K562 (cell line): ENCODE measurements around the gene ZNF273. TPM values are rescaled to one million over a fixed set of nuclear protein-coding genes. Genes with fewer than 3 reads are reported as not detected.
A peak's percentile ranks its signal among the peaks of the same experiment; 100 is the strongest.

Source experiments
- GABPA ChIP-seq: fragments of 200-800 bp; sonication (Bioruptor generic); conservative IDR thresholded peaks from 2 replicates; pipeline ENCODE4 v1.6.1; 2016; ENCODE audit warnings: low read depth, missing genetic modification characterization, missing compliant biosample characterization
- TAF7 ChIP-seq: fragments of 450-650 bp; IDR thresholded peaks from 2 replicates; pipeline ENCODE4 v1.6.1; 2016; ENCODE audit warnings: missing genetic modification characterization, missing compliant biosample characterization
- polyA plus RNA-seq, 8 experiments: library from polyadenylated mRNA; depleted of rRNA in 4 of 8; stranded (reverse) in 5 of 8; unstranded in 3 of 8; fragments of >200 nt; fragmentation: Nextera tagmentation in 2 of 8; fragmentation: Illumina TruSeq in 1 of 8; extraction: Ambion mirVana in 2 of 8; extraction: Trizol in 1 of 8; gene quantifications; 2 replicates each; pipeline versions ENCODE4 v1.2.1 to v1.2.3, GENCODE V29; 2011 to 2014; ENCODE audit warnings: inconsistent platforms in 1 of 8, missing spikeins in 1 of 8
- total RNA-seq, 7 experiments: library from RNA; depleted of rRNA in 6 of 7; stranded (reverse); fragments of >200 nt in 6 of 7; fragmentation: Illumina TruSeq in 2 of 7; extraction: Trizol in 2 of 7; gene quantifications; 2 replicates each; pipeline versions ENCODE4 v1.2.1 to v1.2.3, GENCODE V29; 2011 to 2021; ENCODE audit warnings: low replicate concordance in 1 of 7
- TF ChIP-seq, protein P1 (sequence below): fragments of 250-450 bp; sonication (Bioruptor Pico); IDR thresholded peaks from 2 replicates; pipeline ENCODE4 v1.5.0; 2020; ENCODE audit warnings: mild to moderate bottlenecking, borderline replicate concordance
- TF ChIP-seq, protein P2 (sequence below): IDR thresholded peaks from 2 replicates; pipeline ENCODE4 v1.6.1; 2011; ENCODE audit warnings: borderline replicate concordance, low read depth, mild to moderate bottlenecking, moderate library complexity, low read length; ENCODE audit not compliant: insufficient read depth, poor library complexity, severe bottlenecking
- TF ChIP-seq, protein P3 (sequence below): sonication (generic); formaldehyde crosslinking; IDR thresholded peaks from 2 replicates; pipeline ENCODE4 v1.9.0; 2022; ENCODE audit warnings: mild to moderate bottlenecking, missing genetic modification reagents
- TF ChIP-seq, protein P4 (sequence below): sonication (generic); formaldehyde crosslinking; IDR thresholded peaks from 2 replicates; pipeline ENCODE4 v1.8.1; 2023; ENCODE audit warnings: mild to moderate bottlenecking, missing genetic modification reagents

The ZNF273 gene
- total and polyA plus RNA-seq, 9 of the 15 experiments (the other 6 are each of a cell fraction or from before 2014, with no cell fraction given): 13.3 to 37.0 (median 20.7) TPM

DNA sequence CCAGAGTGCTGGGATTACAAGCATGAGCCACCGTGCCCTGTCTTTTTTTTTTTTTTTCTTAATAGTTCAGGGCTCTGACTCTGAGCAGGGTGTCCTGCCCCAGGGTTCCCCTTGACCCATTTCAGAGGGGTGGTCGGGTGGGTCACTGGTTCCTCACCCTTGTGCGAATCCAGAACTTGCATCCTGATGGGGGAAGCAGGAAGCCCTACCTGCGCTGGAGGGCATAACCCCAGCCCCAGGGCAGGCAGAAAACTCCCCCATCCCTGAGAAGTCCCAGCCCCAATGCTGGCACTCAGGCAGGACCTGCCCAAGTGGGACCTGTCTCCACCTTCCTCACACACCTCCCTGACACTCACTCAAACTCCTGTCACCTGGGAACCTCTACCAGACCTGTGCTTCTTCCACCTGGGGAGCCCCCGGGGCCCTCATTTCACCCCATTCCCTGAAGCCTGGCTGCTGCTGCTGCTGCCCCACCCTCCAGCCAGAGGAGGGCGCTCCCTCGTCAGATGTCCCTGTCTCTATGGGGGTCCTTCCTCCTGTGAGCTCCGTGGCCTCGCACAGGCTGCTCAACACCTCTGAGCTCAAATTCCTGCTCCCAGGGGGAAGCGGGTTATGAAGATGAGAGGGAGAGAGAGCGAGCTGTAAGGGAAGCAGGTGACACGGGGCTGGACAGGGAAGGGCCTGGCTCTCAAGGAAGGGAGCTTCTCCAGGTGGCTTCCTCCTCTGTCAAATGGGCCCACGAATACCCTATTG is 15.1 kb upstream of the ZNF273 start (continued):
- no peak for TF ChIP-seq TAF7 (tag)
- TF ChIP-seq, protein P1, sequence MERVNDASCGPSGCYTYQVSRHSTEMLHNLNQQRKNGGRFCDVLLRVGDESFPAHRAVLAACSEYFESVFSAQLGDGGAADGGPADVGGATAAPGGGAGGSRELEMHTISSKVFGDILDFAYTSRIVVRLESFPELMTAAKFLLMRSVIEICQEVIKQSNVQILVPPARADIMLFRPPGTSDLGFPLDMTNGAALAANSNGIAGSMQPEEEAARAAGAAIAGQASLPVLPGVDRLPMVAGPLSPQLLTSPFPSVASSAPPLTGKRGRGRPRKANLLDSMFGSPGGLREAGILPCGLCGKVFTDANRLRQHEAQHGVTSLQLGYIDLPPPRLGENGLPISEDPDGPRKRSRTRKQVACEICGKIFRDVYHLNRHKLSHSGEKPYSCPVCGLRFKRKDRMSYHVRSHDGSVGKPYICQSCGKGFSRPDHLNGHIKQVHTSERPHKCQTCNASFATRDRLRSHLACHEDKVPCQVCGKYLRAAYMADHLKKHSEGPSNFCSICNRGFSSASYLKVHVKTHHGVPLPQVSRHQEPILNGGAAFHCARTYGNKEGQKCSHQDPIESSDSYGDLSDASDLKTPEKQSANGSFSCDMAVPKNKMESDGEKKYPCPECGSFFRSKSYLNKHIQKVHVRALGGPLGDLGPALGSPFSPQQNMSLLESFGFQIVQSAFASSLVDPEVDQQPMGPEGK (CRISPR knock-in tag): no peak
- TF ChIP-seq, protein P2, sequence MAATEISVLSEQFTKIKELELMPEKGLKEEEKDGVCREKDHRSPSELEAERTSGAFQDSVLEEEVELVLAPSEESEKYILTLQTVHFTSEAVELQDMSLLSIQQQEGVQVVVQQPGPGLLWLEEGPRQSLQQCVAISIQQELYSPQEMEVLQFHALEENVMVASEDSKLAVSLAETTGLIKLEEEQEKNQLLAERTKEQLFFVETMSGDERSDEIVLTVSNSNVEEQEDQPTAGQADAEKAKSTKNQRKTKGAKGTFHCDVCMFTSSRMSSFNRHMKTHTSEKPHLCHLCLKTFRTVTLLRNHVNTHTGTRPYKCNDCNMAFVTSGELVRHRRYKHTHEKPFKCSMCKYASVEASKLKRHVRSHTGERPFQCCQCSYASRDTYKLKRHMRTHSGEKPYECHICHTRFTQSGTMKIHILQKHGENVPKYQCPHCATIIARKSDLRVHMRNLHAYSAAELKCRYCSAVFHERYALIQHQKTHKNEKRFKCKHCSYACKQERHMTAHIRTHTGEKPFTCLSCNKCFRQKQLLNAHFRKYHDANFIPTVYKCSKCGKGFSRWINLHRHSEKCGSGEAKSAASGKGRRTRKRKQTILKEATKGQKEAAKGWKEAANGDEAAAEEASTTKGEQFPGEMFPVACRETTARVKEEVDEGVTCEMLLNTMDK: peak; percentile 41
- TF ChIP-seq, protein P3, sequence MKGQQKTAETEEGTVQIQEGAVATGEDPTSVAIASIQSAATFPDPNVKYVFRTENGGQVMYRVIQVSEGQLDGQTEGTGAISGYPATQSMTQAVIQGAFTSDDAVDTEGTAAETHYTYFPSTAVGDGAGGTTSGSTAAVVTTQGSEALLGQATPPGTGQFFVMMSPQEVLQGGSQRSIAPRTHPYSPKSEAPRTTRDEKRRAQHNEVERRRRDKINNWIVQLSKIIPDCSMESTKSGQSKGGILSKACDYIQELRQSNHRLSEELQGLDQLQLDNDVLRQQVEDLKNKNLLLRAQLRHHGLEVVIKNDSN: no peak
- TF ChIP-seq, protein P4, sequence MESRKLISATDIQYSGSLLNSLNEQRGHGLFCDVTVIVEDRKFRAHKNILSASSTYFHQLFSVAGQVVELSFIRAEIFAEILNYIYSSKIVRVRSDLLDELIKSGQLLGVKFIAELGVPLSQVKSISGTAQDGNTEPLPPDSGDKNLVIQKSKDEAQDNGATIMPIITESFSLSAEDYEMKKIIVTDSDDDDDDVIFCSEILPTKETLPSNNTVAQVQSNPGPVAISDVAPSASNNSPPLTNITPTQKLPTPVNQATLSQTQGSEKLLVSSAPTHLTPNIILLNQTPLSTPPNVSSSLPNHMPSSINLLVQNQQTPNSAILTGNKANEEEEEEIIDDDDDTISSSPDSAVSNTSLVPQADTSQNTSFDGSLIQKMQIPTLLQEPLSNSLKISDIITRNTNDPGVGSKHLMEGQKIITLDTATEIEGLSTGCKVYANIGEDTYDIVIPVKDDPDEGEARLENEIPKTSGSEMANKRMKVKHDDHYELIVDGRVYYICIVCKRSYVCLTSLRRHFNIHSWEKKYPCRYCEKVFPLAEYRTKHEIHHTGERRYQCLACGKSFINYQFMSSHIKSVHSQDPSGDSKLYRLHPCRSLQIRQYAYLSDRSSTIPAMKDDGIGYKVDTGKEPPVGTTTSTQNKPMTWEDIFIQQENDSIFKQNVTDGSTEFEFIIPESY: no peak
- TF ChIP-seq GABPA (tag): no peak
